DND-41 (cell line): Measurements from ENCODE around the gene KLF11.

Experiments
- ATAC-seq: fragments of 200-7000 bp; cut with Tn5 transposase; 3 replicates; pipeline ENCODE4 v1.9.1; 2021; ENCODE audit warnings: low read depth; ENCODE audit not compliant: insufficient read depth
- DNase-seq: peaks from one replicate; pipeline ENCODE4 v3.0.0-alpha.2; 2020
- H2AFZ ChIP-seq: 2 replicates; pipeline ENCODE4 v1.6.0; 2012; ENCODE audit warnings: low read depth, low read length
- H3K27ac ChIP-seq: 2 replicates; pipeline ENCODE4 v1.5.1; 2012; ENCODE audit warnings: low read length, inconsistent platforms
- H3K27me3 ChIP-seq: fragments of 200-600 bp; sonication (generic); 2 replicates; pipeline ENCODE4 v1.6.0; 2012; ENCODE audit warnings: low read length, mild to moderate bottlenecking, inconsistent platforms; ENCODE audit not compliant: insufficient read depth, poor library complexity
- H3K36me3 ChIP-seq: 2 replicates; pipeline ENCODE4 v1.5.1; 2012; ENCODE audit warnings: low read length, inconsistent platforms; ENCODE audit not compliant: insufficient read depth
- H3K4me1 ChIP-seq: 2 replicates; pipeline ENCODE4 v1.5.1; 2012; ENCODE audit warnings: mild to moderate bottlenecking, low read length; ENCODE audit not compliant: insufficient read depth
- H3K4me2 ChIP-seq: 2 replicates; pipeline ENCODE4 v1.6.0; 2012; ENCODE audit warnings: mild to moderate bottlenecking, moderate library complexity, low read length, inconsistent platforms; ENCODE audit not compliant: insufficient read depth
- H3K4me3 ChIP-seq, 2 experiments: fragments of 200-600 bp in 1 of 2; shearing (Covaris generic) in 1 of 2; 2 replicates each; pipeline ENCODE4 v1.5.1; 2012 to 2016; ENCODE audit warnings: inconsistent platforms in 2 of 2, low read length in 2 of 2, mild to moderate bottlenecking in 2 of 2, low read depth in 1 of 2, moderate library complexity in 1 of 2
- H3K79me2 ChIP-seq: 2 replicates; pipeline ENCODE4 v1.6.0; 2012; ENCODE audit warnings: low read length, inconsistent platforms; ENCODE audit not compliant: insufficient read depth
- H3K9ac ChIP-seq: 2 replicates; pipeline ENCODE4 v1.6.0; 2012; ENCODE audit warnings: low read depth, mild to moderate bottlenecking, inconsistent platforms, low read length, moderate library complexity
- H3K9me3 ChIP-seq: 2 replicates; pipeline ENCODE4 v1.5.1; 2012; ENCODE audit warnings: low read length, moderate library complexity, mild to moderate bottlenecking, inconsistent platforms; ENCODE audit not compliant: insufficient read depth, severe bottlenecking
- H4K20me1 ChIP-seq: 2 replicates; pipeline ENCODE4 v1.6.0; 2012; ENCODE audit warnings: low read length; ENCODE audit not compliant: insufficient read depth
- CTCF ChIP-seq: IDR thresholded peaks from 2 replicates; pipeline ENCODE4 v1.5.1; 2012; ENCODE audit warnings: borderline replicate concordance, low read length, moderate library complexity, mild to moderate bottlenecking; ENCODE audit not compliant: poor library complexity, severe bottlenecking; ENCODE audit errors: extremely low read depth
- EZH2 ChIP-seq: IDR thresholded peaks from 3 replicates; pipeline ENCODE4 v1.6.1; 2012; ENCODE audit warnings: borderline replicate concordance, low read depth, mild to moderate bottlenecking, moderate library complexity, low read length, inconsistent platforms; ENCODE audit not compliant: severe bottlenecking

The KLF11 gene

GRCh38 chr2:10039658-10040410, 3.5 kb upstream of the KLF11 start:
- H3K36me3 ChIP-seq: no peaks in the 10 kb centered on the region
- no peaks in the 10 kb centered on the region for H4K20me1 ChIP-seq
- no peak overlapping the region for H3K9ac ChIP-seq
- ATAC-seq (no peak), DNase-seq (no peak)
- H3K4me2 ChIP-seq: no peak overlapping the region
- H3K4me1 ChIP-seq: no peaks in the 10 kb centered on the region
- no peaks in the 10 kb centered on the region for H3K27me3 ChIP-seq
- no peak overlapping the region for H3K27ac ChIP-seq
- H3K79me2 ChIP-seq: no peaks in the 10 kb centered on the region
- H3K4me3 ChIP-seq: no peak overlapping the region
- no peak overlapping the region for H2AFZ ChIP-seq
- no peak for TF ChIP-seq CTCF
- no peak for TF ChIP-seq EZH2
- H3K9me3 ChIP-seq: no peaks in the 10 kb centered on the region

GRCh38 chr2:10041711-10042110, 1.6 kb upstream of the KLF11 start:
- H3K9ac ChIP-seq: no peak overlapping the region
- no peak overlapping the region for H3K4me2 ChIP-seq
- no peak for TF ChIP-seq CTCF
- TF ChIP-seq EZH2: no peak

GRCh38 chr2:10042301-10043161, 819 bp upstream of the KLF11 start:
- Histone ChIP-seq H3K36me3 (no peaks in the 10 kb centered on the region), H3K27ac (no peak overlapping the region), H3K4me2 (no peak overlapping the region), H3K4me3 (no peak overlapping the region), H3K27me3 (no peaks in the 10 kb centered on the region), H3K4me1 (no peaks in the 10 kb centered on the region), H4K20me1 (no peaks in the 10 kb centered on the region), H3K79me2 (no peaks in the 10 kb centered on the region), H3K9me3 (no peaks in the 10 kb centered on the region), H3K9ac (no peak overlapping the region), H2AFZ (no peak overlapping the region)
- ATAC-seq: no peak
- no peak for TF ChIP-seq CTCF
- TF ChIP-seq EZH2: no peak
- DNase-seq: no peak

More at GRCh38 chr2:10041711-10042110, 1.6 kb upstream of the KLF11 start:
- DNase-seq (no peak), ATAC-seq (no peak)
- Histone ChIP-seq H3K4me3 (no peak overlapping the region), H4K20me1 (no peaks in the 10 kb centered on the region), H3K27me3 (no peaks in the 10 kb centered on the region), H3K9me3 (no peaks in the 10 kb centered on the region), H3K27ac (no peak overlapping the region), H3K36me3 (no peaks in the 10 kb centered on the region), H2AFZ (no peak overlapping the region), H3K79me2 (no peaks in the 10 kb centered on the region), H3K4me1 (no peaks in the 10 kb centered on the region)
